Measurements from ENCODE around the gene SEPTIN14. TPM values are rescaled to one million over a fixed set of nuclear protein-coding genes. Genes with fewer than 3 reads are reported as not detected.
"Not testable (repeated sequence)": the region's sequence is repeated elsewhere in the genome, so short reads cannot be mapped to it uniquely, and the experiment has no call there.

The SEPTIN14 gene
- total and polyA plus RNA-seq, 2 of the 8 experiments (the other 6 are each of a cell fraction or from before 2014, with no cell fraction given): not detected

GRCh38 chr7:55753274-55753862, 109.2 kb downstream of the SEPTIN14 start:
- H3K9ac ChIP-seq (replicated peaks in 1 of 4; ENCODE audit: extremely low read depth in 1 of 4, low read depth in 3 of 4, low read length in 3 of 4); H3K56ac ChIP-seq (replicated peaks; ENCODE audit: insufficient read length, low read depth, low read length); H2AFZ ChIP-seq (ENCODE audit: low read length); H2AK5ac ChIP-seq (ENCODE audit: low read depth, low read length); H3K23me2 ChIP-seq (ENCODE audit: low read depth, low read length); POLR2A ChIA-PET (ENCODE audit: partially characterized antibody); H3K36me3 ChIP-seq (ENCODE audit: control insufficient read depth in 2 of 4, insufficient read depth in 4 of 4, low read length in 3 of 4); H4K20me1 ChIP-seq (replicated peaks in 1 of 2; ENCODE audit: control insufficient read depth in 1 of 2, insufficient read depth in 2 of 2, low read length in 2 of 2); H3K18ac ChIP-seq (ENCODE audit: extremely low read depth, low read length); H3K4me2 ChIP-seq (ENCODE audit: insufficient read depth in 1 of 2, low read depth in 2 of 2, low read length in 2 of 2); H2BK15ac ChIP-seq (ENCODE audit: low read length); DNase-seq (ENCODE audit: low read depth in 1 of 2, low spot score in 2 of 2); H3K4me1 ChIP-seq (replicated peaks in 1 of 4; ENCODE audit: control insufficient read depth in 3 of 4, insufficient read depth in 4 of 4, low read length in 3 of 4); H3K4ac ChIP-seq (replicated peaks; ENCODE audit: insufficient read length, low read depth, low read length); H3K27me3 ChIP-seq (replicated peaks in 1 of 4; ENCODE audit: control insufficient read depth in 3 of 4, extremely low read depth in 1 of 4, insufficient read depth in 3 of 4, low read length in 3 of 4); H4K5ac ChIP-seq (ENCODE audit: insufficient read length, low read depth, low read length); H3K27ac ChIP-seq (ENCODE audit: low read depth, low read length); H2BK120ac ChIP-seq (replicated peaks; ENCODE audit: low read depth, low read length); H3K79me1 ChIP-seq (ENCODE audit: low read depth, low read length); H3K23ac ChIP-seq (ENCODE audit: insufficient read length); FAIRE-seq; H4K8ac ChIP-seq (ENCODE audit: extremely low read depth, insufficient read depth, low read length); H2BK5ac ChIP-seq (ENCODE audit: low read depth, low read length); CTCF ChIA-PET (ENCODE audit: partially characterized antibody); H3K4me3 ChIP-seq (ENCODE audit: extremely low read depth in 1 of 4, insufficient read depth in 2 of 4, low read depth in 3 of 4, low read length in 4 of 4); H2BK20ac ChIP-seq (ENCODE audit: low read length); H2BK12ac ChIP-seq (ENCODE audit: low read depth, low read length); H3K79me2 ChIP-seq (ENCODE audit: control insufficient read depth in 1 of 2, insufficient read depth in 2 of 2, low read length in 2 of 2); H4K91ac ChIP-seq (replicated peaks; ENCODE audit: insufficient read length, low read length); H3K14ac ChIP-seq (ENCODE audit: insufficient read length); H3K9me3 ChIP-seq (ENCODE audit: insufficient read depth in 2 of 2, low read depth in 1 of 2, low read length in 1 of 2): not testable (repeated sequence)
- WGBS, 2 experiments (ENCODE audit: extremely low coverage in 1 of 2, insufficient coverage in 1 of 2, insufficient read length in 1 of 2, insufficient replicate concordance in 2 of 2, low coverage in 1 of 2, low lambda C conversion rate in 2 of 2, missing lambda C conversion rate in 1 of 2): 65% methylated on average over 6 of the region's 6 CpGs; no CpG with 5 or more reads in 1 of the 2 experiments
